Smooth muscle cell (in vitro differentiated cells): ENCODE results near the gene SLC26A2. TPM values are rescaled to one million over a fixed set of nuclear protein-coding genes. Genes with fewer than 3 reads are reported as not detected.

Experiments used
- DNase-seq: peaks from one replicate; lab custom pipeline; 2025; ENCODE audit not compliant: unreplicated experiment; lab: John Stamatoyannopoulos, UW
- H2AFZ ChIP-seq: fragments of 200-600 bp; sonication (generic); 2 replicates; pipeline ENCODE4 v1.6.0; 2016; ENCODE audit warnings: antibody characterized with exemption, low read depth, mild to moderate bottlenecking
- H3F3A ChIP-seq: fragments of 200-600 bp; sonication (generic); 2 replicates; pipeline ENCODE4 v1.6.0; 2017; ENCODE audit warnings: antibody characterized with exemption, low read depth
- H3K27ac ChIP-seq: fragments of 200-600 bp; sonication (generic); 2 replicates; pipeline ENCODE4 v1.5.1; 2016; ENCODE audit warnings: low read depth, mild to moderate bottlenecking
- H3K27me3 ChIP-seq: fragments of 200-600 bp; sonication (generic); 2 replicates; pipeline ENCODE4 v1.6.1; 2016; ENCODE audit warnings: low read depth, mild to moderate bottlenecking
- H3K36me3 ChIP-seq: fragments of 200-600 bp; sonication (generic); 2 replicates; pipeline ENCODE4 v1.5.1; 2016; ENCODE audit warnings: low read depth
- H3K4me1 ChIP-seq: fragments of 200-600 bp; sonication (generic); 2 replicates; pipeline ENCODE4 v1.5.1; 2016; ENCODE audit warnings: low read depth
- H3K4me2 ChIP-seq: fragments of 200-600 bp; sonication (generic); 2 replicates; pipeline ENCODE4 v1.6.0; 2016; ENCODE audit warnings: mild to moderate bottlenecking
- H3K4me3 ChIP-seq: fragments of 200-600 bp; sonication (generic); 2 replicates; pipeline ENCODE4 v1.5.1; 2016; ENCODE audit warnings: mild to moderate bottlenecking
- H3K79me2 ChIP-seq: fragments of 200-600 bp; sonication (generic); 2 replicates; pipeline ENCODE4 v1.6.0; 2016; ENCODE audit warnings: low read depth, mild to moderate bottlenecking
- H3K9ac ChIP-seq: fragments of 200-600 bp; sonication (generic); 2 replicates; pipeline ENCODE4 v1.6.0; 2016; ENCODE audit warnings: low read depth
- H3K9me3 ChIP-seq: fragments of 200-600 bp; sonication (generic); replicated peaks from 2 replicates; pipeline ENCODE4 v1.5.1; 2016; ENCODE audit warnings: low read depth
- H4K20me1 ChIP-seq: fragments of 200-600 bp; sonication (generic); 2 replicates; pipeline ENCODE4 v1.6.0; 2016; ENCODE audit warnings: low read depth
- WGBS: methylation state at CpG from one replicate; pipeline ENCODE4 v1.1.7; 2016; ENCODE audit warnings: low lambda C conversion rate; 5-methylcytosine and 5-hydroxymethylcytosine counted together
- polyA plus RNA-seq: library from polyadenylated mRNA; unstranded; fragments of >200 nt; fragmentation: Nextera tagmentation; extraction: Ambion mirVana; gene quantifications from 2 replicates; pipeline ENCODE4 v1.2.1, GENCODE V29; 2016
- total RNA-seq: library from RNA; depleted of rRNA; stranded (reverse); fragments of >200 nt; gene quantifications from 2 replicates; pipeline ENCODE4 v1.2.3, GENCODE V29; 2014
- TF ChIP-seq, protein P1 (sequence below): fragments of 200-600 bp; sonication (generic); IDR thresholded peaks from 2 replicates; pipeline ENCODE4 v1.5.1; 2017; ENCODE audit warnings: borderline replicate concordance, mild to moderate bottlenecking, antibody characterized with exemption; ENCODE audit not compliant: insufficient read depth, poor library complexity, severe bottlenecking

SLC26A2 gene
- total and polyA plus RNA-seq, 2 experiments from 2014 or later: 5.2 to 16.0 TPM

DNA sequence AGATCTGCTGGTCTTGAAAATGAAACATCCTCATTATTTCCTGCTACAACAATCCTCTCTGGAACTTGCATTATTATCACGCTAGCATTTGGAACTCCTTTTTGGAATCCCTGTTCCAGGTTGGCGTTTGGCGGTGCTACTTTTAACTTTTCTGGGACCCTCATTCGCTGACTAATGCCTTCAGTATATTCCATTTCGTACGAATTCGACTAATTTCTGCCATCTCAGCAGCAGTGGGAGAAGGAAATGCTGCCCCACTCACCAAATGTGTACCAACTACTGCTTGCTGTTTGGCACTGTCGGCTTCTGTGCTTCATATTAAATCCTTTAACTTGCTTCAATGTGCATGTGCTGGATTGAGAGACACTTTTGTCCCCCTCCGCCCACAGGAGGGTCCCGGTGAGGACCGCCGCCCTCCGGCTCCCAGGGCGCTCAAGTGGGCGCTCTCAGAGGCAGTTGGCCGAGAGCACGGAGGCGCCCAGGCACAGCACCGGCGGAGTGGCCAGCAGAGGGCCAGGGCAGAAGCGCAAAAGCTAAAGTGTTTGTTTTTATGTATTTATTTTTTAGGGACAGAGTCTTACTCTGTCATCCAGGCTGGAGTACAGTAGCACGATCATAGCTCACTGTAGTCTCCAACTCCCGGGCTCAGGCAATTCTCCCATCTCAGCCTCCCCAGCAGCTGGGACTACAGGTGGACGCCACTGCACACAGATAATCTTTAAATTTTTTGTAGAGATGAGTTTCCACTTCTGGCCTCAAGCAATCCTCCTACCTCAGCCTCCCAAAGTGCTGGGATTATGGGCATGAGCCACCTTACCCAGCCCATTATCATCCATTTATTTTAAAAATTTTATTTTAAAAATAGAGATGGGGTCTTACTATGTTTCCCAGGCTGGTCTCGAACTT, 27.9 kb upstream of the SLC26A2 start:
- no peak for DNase-seq
- Histone ChIP-seq H4K20me1 (no peaks in the 10 kb centered on the region), H3K36me3 (no peaks in the 10 kb centered on the region), H2AFZ (no peak overlapping the region), H3K4me2 (no peak overlapping the region), H3K4me1 (no peaks in the 10 kb centered on the region), H3K79me2 (no peaks in the 10 kb centered on the region), H3K9me3 (no peaks in the 10 kb centered on the region), H3K9ac (no peak overlapping the region), H3K4me3 (no peak overlapping the region), H3K27me3 (no peaks in the 10 kb centered on the region), H3F3A (no peaks in the 10 kb centered on the region), H3K27ac (no peak overlapping the region)
- TF ChIP-seq, protein P1, sequence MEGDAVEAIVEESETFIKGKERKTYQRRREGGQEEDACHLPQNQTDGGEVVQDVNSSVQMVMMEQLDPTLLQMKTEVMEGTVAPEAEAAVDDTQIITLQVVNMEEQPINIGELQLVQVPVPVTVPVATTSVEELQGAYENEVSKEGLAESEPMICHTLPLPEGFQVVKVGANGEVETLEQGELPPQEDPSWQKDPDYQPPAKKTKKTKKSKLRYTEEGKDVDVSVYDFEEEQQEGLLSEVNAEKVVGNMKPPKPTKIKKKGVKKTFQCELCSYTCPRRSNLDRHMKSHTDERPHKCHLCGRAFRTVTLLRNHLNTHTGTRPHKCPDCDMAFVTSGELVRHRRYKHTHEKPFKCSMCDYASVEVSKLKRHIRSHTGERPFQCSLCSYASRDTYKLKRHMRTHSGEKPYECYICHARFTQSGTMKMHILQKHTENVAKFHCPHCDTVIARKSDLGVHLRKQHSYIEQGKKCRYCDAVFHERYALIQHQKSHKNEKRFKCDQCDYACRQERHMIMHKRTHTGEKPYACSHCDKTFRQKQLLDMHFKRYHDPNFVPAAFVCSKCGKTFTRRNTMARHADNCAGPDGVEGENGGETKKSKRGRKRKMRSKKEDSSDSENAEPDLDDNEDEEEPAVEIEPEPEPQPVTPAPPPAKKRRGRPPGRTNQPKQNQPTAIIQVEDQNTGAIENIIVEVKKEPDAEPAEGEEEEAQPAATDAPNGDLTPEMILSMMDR: peak; percentile 45
- WGBS: 66% methylated on average over 25 of the region's 25 CpGs

DNA sequence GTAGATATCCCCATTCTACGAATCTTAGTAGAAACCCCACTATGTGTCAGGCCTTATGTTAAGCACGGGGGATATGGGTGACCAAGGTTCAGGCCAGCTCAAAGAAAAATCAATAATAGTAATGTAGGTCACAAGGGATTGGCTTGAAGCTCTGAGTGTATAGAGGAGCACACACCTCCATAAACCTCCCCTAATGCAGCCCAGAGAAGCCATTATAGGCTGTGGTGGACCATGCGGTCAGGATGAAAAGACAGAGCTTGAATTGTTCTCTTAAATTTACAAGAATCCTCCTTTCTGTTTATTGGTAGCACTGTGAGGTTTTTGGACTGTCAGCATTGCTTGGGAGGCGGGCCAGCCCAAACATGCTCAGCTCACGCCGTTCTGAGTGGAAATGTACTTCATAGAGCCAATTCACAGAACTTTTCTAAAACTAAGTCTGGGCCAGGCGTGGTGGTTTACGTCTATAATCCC, 25.1 kb upstream of the SLC26A2 start:
- no peaks in the 10 kb centered on the region for H3K36me3 ChIP-seq
- no peaks in the 10 kb centered on the region for H3K4me1 ChIP-seq
- whole genome bisulfite sequencing: 86% methylated on average over 8 of the region's 8 CpGs
- no peak for DNase-seq
- H3K27ac ChIP-seq: no peak overlapping the region
- no peak overlapping the region for H3K9ac ChIP-seq
- no peak overlapping the region for H2AFZ ChIP-seq
- no peaks in the 10 kb centered on the region for H3K79me2 ChIP-seq
- peaks cover 8% of the 10 kb centered on the region for H3F3A ChIP-seq
- H3K27me3 ChIP-seq: no peaks in the 10 kb centered on the region
- TF ChIP-seq, protein P1: no peak
- H3K4me2 ChIP-seq: no peak overlapping the region
- H4K20me1 ChIP-seq: no peaks in the 10 kb centered on the region
- H3K4me3 ChIP-seq: no peak overlapping the region
- H3K9me3 ChIP-seq: no peaks in the 10 kb centered on the region

DNA sequence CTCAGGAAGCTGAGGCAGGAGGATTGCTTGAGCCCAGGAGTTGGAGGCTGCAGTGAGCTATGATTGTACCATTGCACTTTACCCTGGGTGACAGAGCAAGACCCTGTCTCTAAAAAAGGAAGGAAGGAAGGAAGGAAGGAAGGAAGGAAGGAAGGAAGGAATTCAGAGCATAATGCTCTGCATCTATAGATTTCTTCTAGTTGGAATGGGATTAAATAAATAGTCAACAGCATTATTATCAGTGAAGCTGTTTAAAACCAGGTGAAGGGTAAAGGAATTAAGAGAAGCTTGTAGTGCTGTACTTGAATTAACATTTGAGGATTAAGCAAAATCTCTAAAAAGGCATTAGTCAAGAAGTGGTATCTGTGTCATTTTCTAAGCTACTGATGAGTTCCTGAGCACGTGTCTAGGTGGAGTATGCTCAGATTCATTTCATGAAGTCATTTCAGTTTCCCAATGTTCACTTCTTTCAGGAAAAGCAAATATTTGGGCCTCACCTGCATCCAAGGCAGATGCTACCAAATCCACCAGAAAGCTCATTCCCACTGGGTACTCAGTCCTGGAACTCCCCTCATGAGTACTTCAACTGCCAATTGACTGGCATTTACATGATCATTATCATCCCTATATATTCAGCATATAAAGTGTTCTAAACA, 24.4 kb upstream of the SLC26A2 start:
- H3K27ac ChIP-seq: no peak overlapping the region

More for the DNA sequence above, 24.4 kb upstream of the SLC26A2 start:
- H3K36me3 ChIP-seq: no peaks in the 10 kb centered on the region
- no peak overlapping the region for H3K4me2 ChIP-seq
- no peaks in the 10 kb centered on the region for H3K79me2 ChIP-seq
- TF ChIP-seq, protein P1: no peak
- H3K27me3 ChIP-seq: no peaks in the 10 kb centered on the region
- no peak overlapping the region for H3K9ac ChIP-seq
- no peaks in the 10 kb centered on the region for H3K9me3 ChIP-seq
- DNase-seq: no peak
- peaks cover 8% of the 10 kb centered on the region for H3F3A ChIP-seq
- no peak overlapping the region for H2AFZ ChIP-seq
- no peaks in the 10 kb centered on the region for H3K4me1 ChIP-seq
- 63% methylated on average over 1 of the region's 1 CpG for WGBS
- H3K4me3 ChIP-seq: no peak overlapping the region
- no peaks in the 10 kb centered on the region for H4K20me1 ChIP-seq
